HepG2 (cell line): ENCODE results near the gene FCER1G. TPM values are rescaled to one million over a fixed set of nuclear protein-coding genes. Genes with fewer than 3 reads are reported as not detected.

Experiments
- ATAC-seq: fragments of 200-7000 bp; cut with Tn5 transposase; 3 replicates; pipeline ENCODE4 v1.9.1; 2020; ENCODE audit warnings: mild to moderate bottlenecking, moderate library complexity
- BruUV-seq: library from RNA; stranded (reverse); fragments of 400-500 nt; replicated peaks from 2 replicates; lab custom pipeline; 2021; lab: Mats Ljungman, UMichigan
- CTCF ChIA-PET: fragments of 300-600 bp; formaldehyde crosslinking; extraction: SDS; loops from one replicate; lab custom pipeline; 2021; ENCODE audit warnings: low total read pairs, inconsistent platforms, low intra/inter-chr PET ratio; lab: Yijun Ruan, JAX
- POLR2A ChIA-PET: fragments of 350-600 bp; sonication (Branson Sonifier 250); formaldehyde crosslinking; loops from one replicate; lab custom pipeline; 2020; ENCODE audit warnings: antibody characterized with exemption, inconsistent platforms; lab: Yijun Ruan, JAX
- DNase-seq: peaks from one replicate; pipeline ENCODE4 v3.0.0-alpha.2; 2015; ENCODE audit warnings: low spot score
- FAIRE-seq: peaks from 3 replicates; lab custom pipeline; 2011; peaks lifted over from hg19 to GRCh38; lab: Jason Lieb, UNC
- H2AFZ ChIP-seq: one replicate; pipeline ENCODE4 v1.6.1; 2011; ENCODE audit warnings: low read length, inconsistent platforms
- H3K27ac ChIP-seq: fragments of 300-600 bp; 3 replicates; pipeline ENCODE4 v1.8.0; 2011; ENCODE audit warnings: mixed run types, mild to moderate bottlenecking, mixed read lengths, low read length, inconsistent platforms; ENCODE audit not compliant: insufficient read depth; ENCODE audit errors: extremely low read length
- H3K27me3 ChIP-seq, 2 experiments: fragments of 200-600 bp in 1 of 2; 2 replicates in 1 of 2; 3 replicates in 1 of 2; pipeline versions ENCODE4 v1.6.0 to v1.8.0; 2011; ENCODE audit warnings: low read length in 2 of 2, mild to moderate bottlenecking in 2 of 2, moderate library complexity in 2 of 2, inconsistent platforms in 1 of 2; ENCODE audit not compliant: insufficient read depth in 2 of 2, control insufficient read depth in 1 of 2
- H3K36me3 ChIP-seq, 2 experiments: fragments of 200-600 bp in 1 of 2; replicated peaks in 1 of 2; 2 replicates in 1 of 2; 3 replicates in 1 of 2; pipeline versions ENCODE4 v1.5.1 to v1.8.0; 2011; ENCODE audit warnings: low read length in 2 of 2, inconsistent platforms in 1 of 2; ENCODE audit not compliant: insufficient read depth in 2 of 2, control insufficient read depth in 1 of 2
- H3K4me1 ChIP-seq: 2 replicates; pipeline ENCODE4 v1.5.1; 2012; ENCODE audit warnings: low read length, inconsistent platforms; ENCODE audit not compliant: insufficient read depth
- H3K4me2 ChIP-seq: 2 replicates; pipeline ENCODE4 v1.6.0; 2011; ENCODE audit warnings: low read depth, low read length, inconsistent platforms
- H3K4me3 ChIP-seq, 3 experiments: fragments of 200-600 bp in 1 of 3; sonication (generic), shearing (Covaris generic) in 1 of 3; replicated peaks in 1 of 3; 2 replicates each; pipeline ENCODE4 v1.5.1; 2011 to 2016; ENCODE audit warnings: low read length in 3 of 3, inconsistent platforms in 2 of 3, low read depth in 2 of 3, mild to moderate bottlenecking in 2 of 3, control low read depth in 1 of 3, mixed read lengths in 1 of 3; ENCODE audit not compliant: insufficient read depth in 1 of 3
- H3K79me2 ChIP-seq: one replicate; pipeline ENCODE4 v1.6.1; 2011; ENCODE audit warnings: low read length, inconsistent platforms; ENCODE audit not compliant: insufficient read depth
- H3K9ac ChIP-seq: 2 replicates; pipeline ENCODE4 v1.6.0; 2011; ENCODE audit warnings: mild to moderate bottlenecking, low read depth, low read length, inconsistent platforms; ENCODE audit not compliant: insufficient read depth
- H3K9me3 ChIP-seq: 2 replicates; pipeline ENCODE4 v1.5.1; 2012; ENCODE audit warnings: mild to moderate bottlenecking, low read length
- H4K20me1 ChIP-seq: 2 replicates; pipeline ENCODE4 v1.6.0; 2011; ENCODE audit warnings: inconsistent platforms, mild to moderate bottlenecking, low read length, moderate library complexity; ENCODE audit not compliant: insufficient read depth
- EP300 ChIP-seq, 3 experiments: sonication (generic) in 1 of 3; formaldehyde crosslinking in 1 of 3; IDR thresholded peaks; 2 replicates each; pipeline versions ENCODE4 v1.5.1 to v1.6.1; 2011 to 2020; ENCODE audit warnings: low read depth in 2 of 3, low read length in 2 of 3, borderline replicate concordance in 1 of 3, improper control_type of control experiment in 1 of 3, mild to moderate bottlenecking in 1 of 3, missing genetic modification reagents in 1 of 3, moderate library complexity in 1 of 3
- FOXC1 ChIP-seq: sonication (generic); formaldehyde crosslinking; IDR thresholded peaks from 2 replicates; pipeline ENCODE4 v1.8.0; 2022; ENCODE audit warnings: mild to moderate bottlenecking, missing genetic modification reagents, borderline replicate concordance
- GABPA ChIP-seq, 2 experiments: IDR thresholded peaks; 2 replicates each; pipeline ENCODE4 v1.6.1; 2011 to 2016; ENCODE audit warnings: low read depth in 2 of 2, low read length in 1 of 2, missing biosample characterization in 1 of 2, missing genetic modification characterization in 1 of 2
- HNF4A ChIP-seq: sonication (generic); formaldehyde crosslinking; IDR thresholded peaks from 2 replicates; pipeline ENCODE4 v1.4.0; 2020; ENCODE audit warnings: missing genetic modification reagents
- KLF9 ChIP-seq: IDR thresholded peaks from 2 replicates; pipeline ENCODE4 v1.6.1; 2016; ENCODE audit warnings: low read depth
- MAZ ChIP-seq, 2 experiments: sonication (generic) in 1 of 2; formaldehyde crosslinking in 1 of 2; IDR thresholded peaks; 2 replicates each; pipeline versions ENCODE4 v1.5.0 to v1.6.1; 2012 to 2020; ENCODE audit warnings: low read depth in 2 of 2, mild to moderate bottlenecking in 2 of 2, borderline replicate concordance in 1 of 2, improper control_type of control experiment in 1 of 2, low read length in 1 of 2, missing genetic modification reagents in 1 of 2, moderate library complexity in 1 of 2
- MTA3 ChIP-seq: sonication (generic); formaldehyde crosslinking; IDR thresholded peaks from 2 replicates; pipeline ENCODE4 v1.4.0; 2020; ENCODE audit warnings: missing genetic modification reagents
- PITX1 ChIP-seq: sonication (generic); formaldehyde crosslinking; IDR thresholded peaks from 2 replicates; pipeline ENCODE4 v1.5.1; 2020; ENCODE audit warnings: mild to moderate bottlenecking, missing genetic modification reagents
- POLR2G ChIP-seq: fragments of 200-400 bp; formaldehyde crosslinking; IDR thresholded peaks from 2 replicates; pipeline ENCODE4 v1.6.1; 2018; ENCODE audit warnings: mild to moderate bottlenecking, low read depth, low read length, moderate library complexity
- REPIN1 ChIP-seq: sonication (generic); formaldehyde crosslinking; IDR thresholded peaks from 2 replicates; pipeline ENCODE4 v1.8.0; 2022; ENCODE audit warnings: missing genetic modification reagents, low read depth, mild to moderate bottlenecking, borderline replicate concordance
- SAP130 ChIP-seq: IDR thresholded peaks from 2 replicates; pipeline ENCODE4 v1.6.1; 2016; ENCODE audit warnings: low read depth
- SOX6 ChIP-seq, 2 experiments: fragments of 450-650 bp in 1 of 2; sonication (generic) in 1 of 2; formaldehyde crosslinking in 1 of 2; IDR thresholded peaks; 2 replicates each; pipeline versions ENCODE4 v1.4.0 to v1.6.1; 2017 to 2020; ENCODE audit warnings: antibody characterized with exemption in 1 of 2, mild to moderate bottlenecking in 1 of 2, missing genetic modification reagents in 1 of 2
- ZBTB38 ChIP-seq: sonication (generic); formaldehyde crosslinking; IDR thresholded peaks from 2 replicates; pipeline ENCODE4 v1.5.1; 2020; ENCODE audit warnings: mild to moderate bottlenecking, missing genetic modification reagents
- ZNF264 ChIP-seq: sonication (generic); formaldehyde crosslinking; IDR thresholded peaks from 2 replicates; pipeline ENCODE4 v1.4.0; 2020; ENCODE audit warnings: missing genetic modification reagents
- ZNF33B ChIP-seq: sonication (generic); formaldehyde crosslinking; IDR thresholded peaks from 2 replicates; pipeline ENCODE4 v1.5.1; 2020; ENCODE audit warnings: mild to moderate bottlenecking, missing genetic modification reagents
- ZNF451 ChIP-seq: sonication (generic); formaldehyde crosslinking; IDR thresholded peaks from 2 replicates; pipeline ENCODE4 v1.5.0; 2020; ENCODE audit warnings: mild to moderate bottlenecking, missing genetic modification reagents
- ZNF468 ChIP-seq: sonication (generic); formaldehyde crosslinking; IDR thresholded peaks from 2 replicates; pipeline ENCODE4 v1.8.0; 2022; ENCODE audit warnings: mild to moderate bottlenecking, moderate library complexity, missing genetic modification reagents
- ZNF580 ChIP-seq: IDR thresholded peaks from 2 replicates; pipeline ENCODE4 v1.6.1; 2016; ENCODE audit warnings: low read depth, borderline replicate concordance
- ZNF704 ChIP-seq: sonication (generic); formaldehyde crosslinking; IDR thresholded peaks from 2 replicates; pipeline ENCODE4 v1.8.1; 2023; ENCODE audit warnings: mild to moderate bottlenecking, inconsistent platforms, moderate library complexity, missing genetic modification reagents, borderline replicate concordance
- WGBS: methylation state at CpG from one replicate; pipeline ENCODE4 v1.1.6; 2017; ENCODE audit warnings: low lambda C conversion rate; 5-methylcytosine and 5-hydroxymethylcytosine counted together
- in situ Hi-C: cut with HindIII; loops from 2 replicates; pipeline ENCODE4 v1.10.0; 2017; ENCODE audit warnings: low pct_unique_long_range_greater_than_20kb; ENCODE audit not compliant: extremely low pct_ligation_motif_present
- intact Hi-C: fragments of 100-400 bp; cut with micrococcal nuclease; formaldehyde crosslinking; loops from one replicate; pipeline ENCODE4 v1.10.0; 2022; ENCODE audit not compliant: unreplicated experiment
- polyA plus RNA-seq, 8 experiments: library from polyadenylated mRNA; depleted of rRNA in 3 of 8; stranded (reverse) in 7 of 8; unstranded in 1 of 8; fragments of >200 nt; fragmentation: Illumina TruSeq in 4 of 8; extraction: Trizol in 4 of 8; gene quantifications; 2 replicates each; pipeline versions ENCODE4 v1.2.1 to v1.2.3, GENCODE V29; 2011 to 2016; ENCODE audit warnings: low read depth in 4 of 8, missing spikeins in 1 of 8, mixed read lengths in 1 of 8; ENCODE audit not compliant: insufficient read depth in 1 of 8
- total RNA-seq, 5 experiments: library from RNA; depleted of rRNA; stranded (reverse); fragments of >200 nt; fragmentation: Illumina TruSeq; extraction: Trizol; gene quantifications; 2 replicates each; pipeline ENCODE4 v1.2.3, GENCODE V29; 2016; ENCODE audit warnings: low read depth in 1 of 5

The FCER1G gene
- total and polyA plus RNA-seq, 2 of the 13 experiments (the other 11 are each of a cell fraction or from before 2014, with no cell fraction given): 1.3 to 6.4 TPM

DNA sequence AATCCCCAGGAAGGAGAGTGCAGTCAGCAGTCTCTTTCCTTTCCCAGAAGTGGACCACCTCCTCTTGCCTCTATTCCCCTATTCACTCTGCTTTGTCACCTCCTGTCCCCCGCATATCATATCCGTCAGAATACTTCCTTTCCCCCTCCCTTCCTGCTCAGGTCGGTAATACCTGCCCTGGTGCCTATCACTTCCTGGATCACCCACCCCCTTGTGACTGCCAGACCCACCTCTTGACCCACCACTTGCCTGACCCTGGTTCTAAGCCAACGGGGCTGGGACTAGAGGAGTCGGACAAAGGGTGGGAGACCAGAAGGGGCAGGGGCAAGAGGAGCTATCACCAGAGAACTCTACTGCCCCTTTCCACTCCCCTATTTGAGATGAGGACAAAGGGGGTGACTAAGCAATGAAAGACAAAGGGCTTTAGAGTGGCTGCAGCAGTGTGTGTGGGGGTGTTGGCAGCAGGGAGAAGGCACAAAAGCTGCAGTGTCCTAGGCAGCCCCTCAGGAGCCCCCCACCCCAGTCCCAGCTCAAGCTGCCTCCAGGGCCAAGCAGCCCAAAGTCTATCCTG lies 14.6 kb upstream of the FCER1G start (continued):
- TF ChIP-seq POLR2G (peak; percentile 3; the same call in 1 of the 2 replicates), GABPA (IDR thresholded peaks at IDR 0.05; ENCODE audit: low read depth, low read length) (0 out of 2 replicates have a peak, but pooled peaks have one; percentile 12), GABPA (CRISPR knock-in tag; IDR thresholded peaks at IDR 0.05; ENCODE audit: low read depth) (no peak), SAP130 (CRISPR knock-in tag) (peak; percentile 46; the same call in 1 of the 2 replicates), SOX6 (IDR thresholded peaks at IDR 0.05) (no peak), SOX6 (CRISPR knock-in tag; IDR thresholded peaks at IDR 0.05) (peak; percentile 30; the same call in 1 of the 2 replicates), PITX1 (CRISPR knock-in tag) (0 out of 2 replicates have a peak, but pooled peaks have one; percentile 33), HNF4A (CRISPR knock-in tag) (0 out of 2 replicates have a peak, but pooled peaks have one; percentile 31)

GRCh38 chr1:161200992-161201835 lies 13.9 kb upstream of the FCER1G start:
- in situ Hi-C loops (no loop called here), intact Hi-C loops (no loop called here)
- peak; percentile 5; the same call in 2 of the 3 replicates for ATAC-seq
- peaks cover 85% of the 10 kb centered on the region for H3K4me1 ChIP-seq
- POLR2A ChIA-PET: interaction anchor here (0.7 to 13.8 kb wide), 17 partner anchors 21 to 199 kb away, joined by 3 to 357 read pairs (median 7); partner anchors contain the start of genes APOA2, CFAP126, DEDD and PCP4L1
- no peak for DNase-seq
- peak overlapping the region; percentile 70 for H3K27ac ChIP-seq
- H4K20me1 ChIP-seq: no peaks in the 10 kb centered on the region
- no peaks in the 10 kb centered on the region for H3K9me3 ChIP-seq
- peak overlapping the region; percentile 37 for H2AFZ ChIP-seq
- CTCF ChIA-PET: no interaction called here
- H3K79me2 ChIP-seq: peaks cover 22% of the 10 kb centered on the region
- H3K4me2 ChIP-seq: peak overlapping the region; percentile 98
- H3K36me3 ChIP-seq: peaks cover 1 to 27% of the 10 kb centered on the region in 2 experiments; a peak in 4 of 5 replicates
- BruUV-seq: TSS peak; percentile 77
- peak overlapping the region; percentile 90 for H3K9ac ChIP-seq
- no peaks in the 10 kb centered on the region; a peak in 1 of 5 replicates for H3K27me3 ChIP-seq
- H3K4me3 ChIP-seq: peak overlapping the region; percentile 41 to 85 (median 48); a peak in 5 of 6 replicates
- no peak for FAIRE-seq
- 89% methylated on average over 12 of the region's 13 CpGs for WGBS
- no peak for TF ChIP-seq ZNF704
- TF ChIP-seq ZNF264 (CRISPR knock-in tag): no peak
- no peak for TF ChIP-seq ZNF33B (CRISPR knock-in tag)
- TF ChIP-seq ZNF451 (CRISPR knock-in tag): 0 out of 2 replicates have a peak, but pooled peaks have one; percentile 51
- peak; percentile 79; the same call in 1 of the 2 replicates for TF ChIP-seq ZBTB38 (CRISPR knock-in tag)
- no peak for TF ChIP-seq REPIN1
- TF ChIP-seq FOXC1 (CRISPR knock-in tag): no peak
- no peak for TF ChIP-seq ZNF468 (CRISPR knock-in tag)
- TF ChIP-seq MTA3 (CRISPR knock-in tag): no peak
- TF ChIP-seq KLF9 (CRISPR knock-in tag): no peak
- TF ChIP-seq ZNF580 (CRISPR knock-in tag): 0 out of 2 replicates have a peak, but pooled peaks have one; percentile 13
- TF ChIP-seq EP300 (IDR thresholded peaks at IDR 0.05; ENCODE audit: low read depth in 2 of 2, low read length in 2 of 2): no peak
- no peak for TF ChIP-seq EP300 (CRISPR knock-in tag; IDR thresholded peaks at IDR 0.05; ENCODE audit: borderline replicate concordance)
- no peak for TF ChIP-seq MAZ (IDR thresholded peaks at IDR 0.05; ENCODE audit: borderline replicate concordance, low read depth, low read length)
- no peak for TF ChIP-seq MAZ (CRISPR knock-in tag; IDR thresholded peaks at IDR 0.05; ENCODE audit: low read depth)
